ENCODE measurements around the gene IL17B. TPM values are rescaled to one million over a fixed set of nuclear protein-coding genes. Genes with fewer than 3 reads are reported as not detected.

Gene IL17B
- total and polyA plus RNA-seq, 3 donors from 2014 or later, result 4.7 to 12.4 (median 5.0) TPM

DNA sequence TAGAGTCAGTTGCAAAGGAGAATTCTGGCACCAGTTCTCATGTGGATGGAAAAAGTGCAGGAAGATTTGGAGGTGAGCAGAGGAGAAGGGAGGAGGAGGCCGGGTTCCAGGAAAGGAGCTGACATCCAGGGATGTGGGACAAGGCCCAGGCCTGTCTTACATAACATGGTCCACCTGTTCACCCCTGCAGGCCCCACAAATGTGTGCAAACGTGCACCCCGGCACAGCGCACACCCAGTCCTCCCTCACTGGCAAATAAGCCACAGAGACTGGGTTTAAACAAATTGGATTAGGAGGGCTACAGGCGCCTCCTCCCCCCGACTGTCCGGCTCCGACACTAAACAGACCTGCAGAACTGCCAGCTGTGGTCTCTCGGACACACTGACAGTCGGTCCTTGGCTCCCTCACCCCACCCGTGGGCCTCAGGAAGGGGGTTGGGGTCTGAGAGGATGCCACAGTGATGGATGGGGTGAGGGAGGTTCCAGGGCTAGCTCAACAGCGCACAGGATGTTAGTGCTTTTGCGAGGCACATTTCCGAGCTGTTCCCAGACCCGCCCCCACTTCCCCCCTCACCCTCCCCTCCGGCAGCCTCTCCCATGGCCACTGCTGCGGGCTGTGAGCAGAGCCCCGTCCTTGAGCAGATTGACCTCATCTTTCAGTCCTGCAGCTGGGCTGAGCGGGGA lies 43.4 kb upstream of the IL17B start:
- H3K27ac ChIP-seq, result peak overlapping the region; percentile 66 to 95
- no peaks in the 10 kb centered on the region for H3K36me3 ChIP-seq (ENCODE audit: low read depth, missing control alignments)
- peaks cover 86% of the 10 kb centered on the region for H3K4me1 ChIP-seq
- H3K27me3 ChIP-seq, result no peaks in the 10 kb centered on the region
- WGBS, 2 donors, result 30 to 35% methylated on average over 7 to 19 of the region's 19 CpGs
- H3K9me3 ChIP-seq, result no peaks in the 10 kb centered on the region
- TF ChIP-seq, protein P1, sequence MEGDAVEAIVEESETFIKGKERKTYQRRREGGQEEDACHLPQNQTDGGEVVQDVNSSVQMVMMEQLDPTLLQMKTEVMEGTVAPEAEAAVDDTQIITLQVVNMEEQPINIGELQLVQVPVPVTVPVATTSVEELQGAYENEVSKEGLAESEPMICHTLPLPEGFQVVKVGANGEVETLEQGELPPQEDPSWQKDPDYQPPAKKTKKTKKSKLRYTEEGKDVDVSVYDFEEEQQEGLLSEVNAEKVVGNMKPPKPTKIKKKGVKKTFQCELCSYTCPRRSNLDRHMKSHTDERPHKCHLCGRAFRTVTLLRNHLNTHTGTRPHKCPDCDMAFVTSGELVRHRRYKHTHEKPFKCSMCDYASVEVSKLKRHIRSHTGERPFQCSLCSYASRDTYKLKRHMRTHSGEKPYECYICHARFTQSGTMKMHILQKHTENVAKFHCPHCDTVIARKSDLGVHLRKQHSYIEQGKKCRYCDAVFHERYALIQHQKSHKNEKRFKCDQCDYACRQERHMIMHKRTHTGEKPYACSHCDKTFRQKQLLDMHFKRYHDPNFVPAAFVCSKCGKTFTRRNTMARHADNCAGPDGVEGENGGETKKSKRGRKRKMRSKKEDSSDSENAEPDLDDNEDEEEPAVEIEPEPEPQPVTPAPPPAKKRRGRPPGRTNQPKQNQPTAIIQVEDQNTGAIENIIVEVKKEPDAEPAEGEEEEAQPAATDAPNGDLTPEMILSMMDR (IDR thresholded peaks at IDR 0.05), result no peak
- no peak for TF ChIP-seq POLR2A (IDR thresholded peaks at IDR 0.05)
- intact Hi-C loops (cut with DNase I; ENCODE audit: low total_unique reads), result no loop called here
- peak; percentile 89 for DNase-seq
- no peak overlapping the region for H3K4me3 ChIP-seq

DNA sequence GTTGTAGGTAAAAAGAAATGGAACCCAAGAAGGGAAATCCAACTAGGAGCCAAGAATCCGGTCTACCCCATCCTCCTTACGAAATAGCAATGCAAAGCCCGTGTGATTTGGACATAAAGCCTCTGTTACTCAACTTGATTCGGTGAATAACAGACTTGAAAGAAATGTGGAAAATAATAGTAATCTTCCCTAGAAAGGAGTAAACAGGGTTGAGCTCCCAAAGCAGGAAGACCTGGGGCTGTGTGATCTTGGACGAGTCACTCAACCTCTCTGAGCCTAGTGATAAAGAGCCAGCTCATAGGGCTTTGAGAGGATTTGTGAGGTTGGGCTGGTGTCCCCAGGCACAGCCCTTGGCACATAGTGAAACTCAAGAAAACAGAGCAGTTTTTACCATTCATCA lies 42.7 kb upstream of the IL17B start:
- DNase-seq, result no peak
- 63 to 72% methylated on average over 5 of the region's 5 CpGs for WGBS, 2 donors
- TF ChIP-seq, protein P1 (IDR thresholded peaks at IDR 0.05), result no peak
- no peak for TF ChIP-seq POLR2A (IDR thresholded peaks at IDR 0.05)

DNA sequence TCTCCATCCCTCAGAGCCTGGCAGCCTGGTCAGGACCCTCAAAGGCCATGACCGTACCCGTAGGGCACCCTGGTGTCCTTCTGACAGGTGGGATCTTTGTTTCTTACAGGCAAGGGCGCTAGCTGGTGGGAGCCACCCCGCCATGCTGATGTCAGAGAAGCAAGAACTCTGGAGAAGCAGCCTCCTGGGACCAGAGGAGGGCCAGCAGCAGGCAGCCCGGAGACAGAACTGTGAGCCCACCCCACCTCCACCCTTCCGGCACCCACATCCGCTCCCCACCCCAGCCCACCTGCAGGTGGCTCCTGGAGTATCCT lies 42.2 kb upstream of the IL17B start:
- no peaks in the 10 kb centered on the region for H3K27me3 ChIP-seq
- H3K4me1 ChIP-seq, result peaks cover 93% of the 10 kb centered on the region
- intact Hi-C loops (cut with DNase I; ENCODE audit: low total_unique reads), result no loop called here
- H3K4me3 ChIP-seq, result no peak overlapping the region
- 55 to 69% methylated on average over 7 of the region's 7 CpGs for WGBS, 2 donors
- no peaks in the 10 kb centered on the region for H3K36me3 ChIP-seq (ENCODE audit: low read depth, missing control alignments)
- TF ChIP-seq, protein P1 (IDR thresholded peaks at IDR 0.05), result no peak
- peak overlapping the region; percentile 67 to 95 for H3K27ac ChIP-seq
- H3K9me3 ChIP-seq, result no peaks in the 10 kb centered on the region
- no peak for DNase-seq

More for the DNA sequence above, 42.7 kb upstream of the IL17B start:
- H3K4me3 ChIP-seq, result no peak overlapping the region
- H3K27me3 ChIP-seq, result no peaks in the 10 kb centered on the region
- H3K4me1 ChIP-seq, result peaks cover 92% of the 10 kb centered on the region
- H3K27ac ChIP-seq, result peak overlapping the region in 1 of 2 donors; percentile 95
- intact Hi-C loops (cut with DNase I; ENCODE audit: low total_unique reads), result no loop called here
- no peaks in the 10 kb centered on the region for H3K9me3 ChIP-seq
- no peaks in the 10 kb centered on the region for H3K36me3 ChIP-seq (ENCODE audit: low read depth, missing control alignments)

DNA sequence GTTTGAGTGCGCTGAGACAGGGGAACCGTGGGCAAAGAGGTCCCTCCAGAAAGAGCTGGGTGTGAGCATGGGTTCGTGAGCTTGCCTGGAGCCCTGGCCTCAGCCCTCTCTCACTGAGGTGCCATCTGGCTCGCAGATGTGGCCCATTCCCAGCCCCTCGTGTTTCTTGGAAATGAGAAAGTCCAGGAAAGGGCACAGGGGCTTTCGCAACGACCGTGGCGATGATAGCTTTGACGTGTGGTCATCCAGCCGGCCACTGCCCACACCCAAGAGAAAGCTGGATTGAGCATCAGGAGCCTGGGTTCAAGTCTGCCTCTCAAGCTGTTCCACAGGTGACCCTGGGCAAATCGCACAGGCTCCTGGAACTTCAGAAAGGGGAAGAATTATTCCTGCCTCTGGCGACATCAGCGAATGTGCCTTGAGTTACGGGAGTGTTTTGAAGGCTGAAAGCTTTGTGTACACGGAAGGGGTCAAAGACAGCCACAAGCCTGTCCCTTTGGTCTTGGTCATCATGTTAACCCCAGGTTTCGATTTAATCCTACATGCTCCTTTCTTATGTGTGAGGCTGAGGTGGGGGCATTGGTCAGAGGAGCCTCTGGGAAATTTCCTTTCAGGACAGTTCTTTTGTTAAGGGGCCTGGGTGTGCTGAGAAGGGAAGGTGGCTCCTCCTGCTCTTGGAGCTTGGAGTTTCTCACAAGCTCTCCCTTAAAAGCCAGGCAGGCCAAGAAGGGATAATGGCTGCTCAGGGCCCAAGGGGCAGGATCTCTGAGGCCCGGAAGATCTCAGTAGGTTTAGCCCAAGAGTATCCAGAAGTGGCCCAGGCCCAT lies 41.7 kb upstream of the IL17B start:
- intact Hi-C loops (cut with DNase I; ENCODE audit: low total_unique reads), result no loop called here
- WGBS, 2 donors, result 50 to 64% methylated on average over 17 to 18 of the region's 18 CpGs
- TF ChIP-seq, protein P1 (IDR thresholded peaks at IDR 0.05), result no peak
- no peak for TF ChIP-seq POLR2A (IDR thresholded peaks at IDR 0.05)
- Histone ChIP-seq H3K9me3 (no peaks in the 10 kb centered on the region), H3K4me1 (peaks cover 96% of the 10 kb centered on the region), H3K36me3 (ENCODE audit: low read depth, missing control alignments) (no peaks in the 10 kb centered on the region), H3K27ac (peak overlapping the region; percentile 67 to 95), H3K4me3 (no peak overlapping the region), H3K27me3 (no peaks in the 10 kb centered on the region)
- no peak for DNase-seq
